ENCODE results near the gene C1orf174.
"Not testable (repeated sequence)": the region's sequence is repeated elsewhere in the genome, so short reads cannot be mapped to it uniquely, and the experiment has no call there.

The C1orf174 gene

DNA sequence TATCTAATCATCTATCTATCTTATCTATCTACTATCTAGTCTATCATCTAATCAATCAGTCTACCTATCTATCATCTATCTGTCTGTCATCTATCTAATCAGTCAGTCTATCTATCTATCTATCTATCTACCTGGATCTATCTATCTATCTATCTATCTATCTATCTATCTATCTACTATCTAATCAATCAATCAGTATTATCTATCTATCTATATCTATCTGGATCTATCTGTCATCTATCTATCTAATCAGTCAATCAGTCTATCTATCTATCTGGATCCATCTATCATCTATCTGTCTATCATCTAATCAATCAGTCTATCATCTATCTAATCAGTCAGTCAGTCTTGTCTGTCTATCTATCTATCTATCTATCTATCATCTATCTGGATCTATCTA is 26.9 kb upstream of the C1orf174 start:
- in situ Hi-C loops (cut with MboI; ENCODE audit: low sequenced_read_pairs), result no loop called here

DNA sequence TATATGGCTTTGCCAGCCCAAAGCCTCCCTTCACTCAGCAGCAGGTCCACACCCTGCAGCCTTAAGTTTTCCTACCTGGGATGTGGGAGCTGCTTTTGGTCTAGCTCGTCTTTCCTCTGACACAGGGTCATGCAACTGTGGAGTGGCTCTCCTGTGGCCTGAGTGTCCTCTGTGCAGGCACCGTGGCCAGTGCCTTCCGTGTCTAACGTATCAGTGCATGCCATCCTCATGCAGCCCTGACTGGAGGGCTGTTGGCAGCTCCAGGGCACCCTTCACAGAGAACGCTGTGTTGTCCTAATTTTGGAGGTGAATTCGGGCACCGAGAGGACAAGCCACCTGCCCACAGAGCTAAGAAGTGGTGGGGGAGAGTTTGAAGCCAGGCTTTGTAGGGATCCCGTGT is 25.7 kb upstream of the C1orf174 start:
- in situ Hi-C loops (cut with MboI; ENCODE audit: low sequenced_read_pairs), result no loop called here

DNA sequence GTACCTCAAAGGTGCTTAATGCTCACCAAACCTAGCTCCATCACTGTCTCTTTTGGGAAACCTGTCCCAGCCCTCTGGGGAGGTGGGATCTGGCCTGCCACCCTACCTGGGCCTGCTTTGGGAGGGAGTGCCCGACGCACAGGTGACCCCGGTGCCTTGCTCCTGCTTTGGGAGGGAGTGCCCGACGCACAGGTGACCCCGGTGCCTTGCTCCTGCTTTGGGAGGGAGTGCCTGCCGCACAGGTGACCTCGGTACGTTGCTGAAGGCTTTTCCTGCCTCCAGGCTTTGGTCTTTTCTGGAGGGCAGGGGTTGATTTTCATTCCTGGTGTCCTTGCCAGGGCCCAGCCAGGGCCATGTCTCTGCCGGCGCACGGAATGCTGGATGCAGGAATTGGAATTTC is 25.2 kb upstream of the C1orf174 start:
- in situ Hi-C loops (cut with MboI; ENCODE audit: low sequenced_read_pairs), result no loop called here

DNA sequence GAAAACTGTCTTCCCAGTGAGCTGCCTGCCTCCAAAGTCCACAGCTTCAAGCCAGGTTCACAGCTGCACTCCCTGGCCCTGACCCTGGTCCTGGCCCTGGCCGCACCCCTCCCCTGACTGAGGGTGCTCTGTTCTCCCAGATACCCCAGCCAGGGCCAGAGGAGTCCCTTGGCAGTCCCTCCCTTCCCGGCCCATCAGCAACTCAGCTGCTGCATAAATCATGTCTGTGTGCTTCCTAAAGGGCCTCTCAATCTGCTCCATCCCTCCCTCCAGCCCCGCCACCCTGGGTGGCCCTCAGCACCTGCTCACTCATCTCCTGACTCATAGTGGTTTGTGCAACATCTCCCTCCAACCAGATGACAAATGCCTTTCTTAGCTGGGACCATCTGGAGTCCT is 24.8 kb upstream of the C1orf174 start:
- in situ Hi-C loops (cut with MboI; ENCODE audit: low sequenced_read_pairs), result no loop called here

DNA sequence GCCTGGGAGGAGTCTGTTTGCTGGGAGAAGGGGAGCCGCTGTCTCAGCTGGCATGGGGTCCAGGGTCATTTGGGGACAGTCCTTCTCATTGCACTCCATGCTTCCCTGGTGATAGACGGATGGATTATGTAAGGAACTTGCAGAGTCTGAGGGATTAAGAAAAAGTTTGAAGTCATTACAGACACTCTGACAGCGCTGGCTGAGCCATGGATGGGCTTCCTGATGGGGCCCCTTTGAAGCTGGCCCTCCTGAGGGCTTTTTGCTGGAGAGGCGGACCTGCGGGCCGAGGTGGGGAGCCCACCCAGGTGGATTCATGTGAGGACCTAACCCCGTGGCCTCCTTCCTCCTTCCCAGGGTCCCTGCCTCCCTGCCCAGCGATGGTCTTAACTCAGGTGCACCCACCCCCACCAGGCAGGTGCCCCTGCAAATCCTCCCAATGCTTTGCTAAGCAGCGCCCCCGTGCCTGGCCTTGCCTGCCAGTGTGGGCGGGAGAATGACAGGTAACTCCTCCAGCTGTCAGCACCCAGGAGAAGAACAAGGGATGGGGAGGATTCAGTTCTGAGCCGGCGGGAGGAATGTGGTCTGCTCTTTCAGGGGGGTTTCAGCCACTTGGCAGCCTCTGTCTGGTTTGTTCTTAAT is 24.2 kb upstream of the C1orf174 start:
- in situ Hi-C loops (cut with MboI; ENCODE audit: low sequenced_read_pairs), result no loop called here

DNA sequence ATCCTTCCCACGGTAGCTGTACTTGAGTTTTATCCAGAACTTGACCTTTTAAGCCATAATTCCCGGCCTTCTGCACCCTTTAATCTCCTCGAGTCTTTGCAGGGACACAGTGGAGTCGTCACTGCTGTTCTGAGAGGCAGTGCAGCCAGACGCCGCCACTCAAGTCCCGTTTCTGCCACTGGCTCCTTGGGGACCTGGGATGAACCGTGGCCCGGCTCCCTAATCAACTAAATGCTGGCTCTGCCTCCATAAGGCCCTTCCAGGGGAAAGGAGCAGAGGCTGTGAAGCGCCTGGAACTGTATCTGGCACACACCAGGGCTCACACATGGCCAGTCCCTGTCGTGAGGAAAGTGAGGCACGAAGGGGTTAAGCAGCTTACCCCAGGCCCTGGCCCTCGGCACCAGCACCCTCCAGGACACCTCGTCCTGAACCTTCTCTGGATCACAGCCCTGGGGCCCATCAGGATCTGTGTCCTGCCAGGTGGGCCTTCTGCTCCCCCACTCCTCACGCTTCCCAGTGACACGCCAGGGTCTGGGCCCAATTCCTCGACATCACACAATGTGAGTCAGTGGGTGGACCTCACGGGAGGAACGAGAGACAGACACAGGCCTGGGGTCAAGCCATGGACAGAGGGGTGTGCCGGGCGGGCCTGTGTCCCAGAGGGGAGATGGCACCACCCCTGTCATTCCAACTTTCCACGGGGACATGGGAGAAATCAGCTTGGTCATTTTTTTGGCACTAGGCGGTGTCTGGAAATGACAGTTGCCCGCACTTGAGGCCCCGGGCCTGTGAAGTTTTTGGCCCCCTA is 23.5 kb upstream of the C1orf174 start:
- in situ Hi-C loops (cut with MboI; ENCODE audit: low sequenced_read_pairs), result no loop called here

DNA sequence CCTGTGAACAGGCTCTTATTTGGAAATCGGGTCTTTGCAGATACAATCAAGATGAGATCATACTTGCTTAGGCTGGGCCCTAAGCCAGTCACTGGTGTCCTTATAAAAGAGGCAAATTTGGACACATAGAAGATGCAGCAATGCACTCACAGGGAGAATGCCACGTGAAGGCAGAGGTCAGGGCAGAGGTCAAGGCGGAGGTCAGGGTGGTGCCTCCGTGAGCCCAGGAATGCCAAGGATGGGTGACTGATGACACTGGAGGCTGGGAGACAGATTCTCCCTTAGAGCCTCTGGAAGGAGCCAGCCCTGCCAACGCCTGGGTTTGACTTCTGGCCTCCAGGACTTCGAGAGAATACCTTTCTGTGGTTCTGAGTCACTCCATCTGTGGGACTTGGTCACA is 22.8 kb upstream of the C1orf174 start:
- in situ Hi-C loops (cut with MboI; ENCODE audit: low sequenced_read_pairs), result no loop called here

DNA sequence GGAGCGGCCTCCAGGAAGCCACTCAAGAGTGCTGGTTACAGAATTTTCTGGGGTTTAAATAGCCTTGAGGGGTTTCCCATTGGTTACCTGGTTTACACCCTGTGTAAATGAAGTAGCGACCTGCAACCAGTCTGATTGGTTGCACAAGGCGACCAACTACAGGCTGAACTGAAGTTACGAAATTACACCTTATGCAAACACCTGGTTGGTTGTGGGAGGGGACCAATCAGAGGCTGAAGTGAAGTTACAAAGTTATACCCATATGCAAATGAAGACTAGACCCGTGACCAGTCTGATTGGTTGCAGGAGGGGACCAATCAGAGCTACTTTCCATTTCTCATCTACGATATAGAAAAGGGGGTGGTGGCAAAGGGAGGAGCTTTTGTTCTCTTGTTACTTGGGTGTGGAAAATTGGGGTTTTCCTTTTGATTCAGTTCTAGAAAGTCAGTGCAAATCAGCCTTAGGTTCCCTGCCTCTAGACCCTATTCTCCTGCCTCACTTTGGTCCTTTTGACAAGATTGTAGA is 22.2 kb upstream of the C1orf174 start:
- in situ Hi-C loops (cut with MboI; ENCODE audit: low sequenced_read_pairs), result no loop called here

DNA sequence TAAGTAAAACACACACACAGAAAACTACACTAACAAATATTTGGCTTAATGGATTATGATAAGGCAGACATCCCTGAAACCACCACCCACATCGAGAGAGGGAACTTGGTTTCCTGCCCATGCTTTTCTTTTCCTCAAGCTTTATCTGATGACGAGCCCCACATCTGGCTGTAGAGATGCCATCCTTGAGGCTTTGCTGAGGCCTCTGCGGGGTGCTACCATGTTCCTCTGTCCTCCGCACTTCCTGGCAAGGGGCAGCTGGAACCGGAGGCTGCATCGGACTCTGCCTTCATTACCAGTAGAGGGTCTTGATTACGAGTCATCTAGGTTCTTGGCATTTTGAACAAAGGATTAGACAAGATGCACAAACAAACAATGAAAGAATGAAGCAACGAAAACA is 21.7 kb upstream of the C1orf174 start:
- in situ Hi-C loops (cut with MboI; ENCODE audit: low sequenced_read_pairs), result no loop called here

DNA sequence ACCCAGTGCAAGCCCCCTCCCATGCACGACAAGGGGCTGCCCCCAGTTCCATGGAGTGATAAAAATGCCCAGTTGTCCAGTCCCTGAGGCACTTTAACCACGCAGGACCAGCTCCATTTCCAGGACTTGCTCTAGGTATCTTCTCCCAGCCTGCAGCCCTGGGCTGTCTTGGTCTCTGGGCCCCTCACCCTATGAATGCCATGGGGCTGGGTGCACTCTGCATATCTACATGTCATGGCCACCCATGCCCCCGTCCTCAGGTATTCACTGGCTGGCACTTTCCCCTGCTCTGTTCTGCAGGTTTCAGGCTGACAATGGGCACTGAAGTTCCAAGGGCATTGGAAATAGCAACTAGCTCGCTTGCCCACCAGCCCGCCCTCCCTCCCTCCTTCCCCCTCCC is 19.6 kb upstream of the C1orf174 start:
- in situ Hi-C loops (cut with MboI; ENCODE audit: low sequenced_read_pairs), result no loop called here

DNA sequence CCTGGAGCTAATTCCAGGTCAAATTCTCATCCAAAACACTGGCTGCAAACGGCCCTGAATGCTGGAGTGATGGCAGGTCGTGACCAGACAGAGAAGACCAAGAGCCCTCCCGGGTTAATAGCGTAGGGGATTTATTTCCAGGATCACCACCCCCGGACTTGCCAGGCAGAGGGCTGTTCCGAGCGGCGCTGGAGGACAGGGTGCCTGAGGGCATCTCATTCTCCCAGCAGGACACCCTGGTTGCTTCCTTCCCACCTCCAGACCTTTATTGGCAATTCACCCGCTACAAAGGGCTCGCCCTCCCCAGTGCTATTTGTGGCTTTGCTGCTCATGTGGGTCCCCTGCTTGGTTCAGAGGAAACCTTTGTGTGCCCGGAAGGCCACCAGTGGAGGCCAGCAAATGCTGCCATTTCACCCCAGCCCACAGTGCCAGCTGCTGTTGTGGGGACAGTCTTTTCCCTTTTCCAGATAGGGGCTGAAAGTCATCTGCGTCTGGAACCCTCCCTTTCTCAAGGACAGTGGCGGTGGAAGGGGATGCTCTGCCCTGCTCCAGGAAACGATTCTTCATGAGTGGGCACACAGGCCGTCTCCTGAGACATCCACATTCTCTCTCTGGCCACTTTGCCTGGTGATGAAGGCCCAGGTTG is 19.0 kb upstream of the C1orf174 start:
- in situ Hi-C loops (cut with MboI; ENCODE audit: low sequenced_read_pairs), result no loop called here

DNA sequence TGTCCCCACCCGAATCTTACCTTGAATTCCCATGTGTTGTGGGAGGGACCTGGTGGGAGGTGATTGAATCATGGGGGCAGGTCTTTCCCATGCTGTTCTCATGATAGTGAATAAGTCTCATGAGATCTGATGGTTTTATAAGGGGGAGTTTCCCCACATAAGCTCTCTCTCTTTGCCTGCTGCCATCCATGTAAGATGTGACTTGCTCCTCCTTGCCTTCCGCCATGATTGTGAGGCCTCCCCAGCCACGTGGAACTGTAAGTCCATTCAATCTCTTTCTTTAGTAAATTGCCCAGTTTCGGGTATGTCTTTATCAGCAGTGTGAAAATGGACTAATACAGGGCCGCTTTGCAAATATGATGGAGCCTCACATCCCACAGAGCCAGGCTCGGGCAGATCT is 18.3 kb upstream of the C1orf174 start:
- in situ Hi-C loops (cut with MboI; ENCODE audit: low sequenced_read_pairs), result not testable (repeated sequence)

DNA sequence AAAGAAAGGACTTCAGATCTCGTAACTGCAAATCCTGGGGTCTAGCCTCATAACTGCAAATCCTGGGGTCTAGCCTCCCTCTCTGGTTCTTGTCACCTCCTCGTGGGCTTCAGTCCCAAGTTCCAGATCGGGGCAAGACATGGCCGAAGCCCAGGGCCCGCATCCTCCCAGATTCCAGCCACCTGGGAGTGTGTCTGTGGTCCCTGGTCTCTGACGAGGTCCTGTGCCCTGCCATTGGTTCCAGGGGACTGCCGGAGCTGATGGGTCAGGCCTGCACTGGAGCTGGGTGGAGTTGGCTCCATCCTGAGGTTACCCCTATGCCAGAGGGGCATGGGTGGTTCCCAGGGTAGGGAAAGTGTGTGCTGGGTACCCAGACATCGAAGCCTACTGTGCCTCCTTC is 17.7 kb upstream of the C1orf174 start:
- in situ Hi-C loops (cut with MboI; ENCODE audit: low sequenced_read_pairs), result no loop called here

DNA sequence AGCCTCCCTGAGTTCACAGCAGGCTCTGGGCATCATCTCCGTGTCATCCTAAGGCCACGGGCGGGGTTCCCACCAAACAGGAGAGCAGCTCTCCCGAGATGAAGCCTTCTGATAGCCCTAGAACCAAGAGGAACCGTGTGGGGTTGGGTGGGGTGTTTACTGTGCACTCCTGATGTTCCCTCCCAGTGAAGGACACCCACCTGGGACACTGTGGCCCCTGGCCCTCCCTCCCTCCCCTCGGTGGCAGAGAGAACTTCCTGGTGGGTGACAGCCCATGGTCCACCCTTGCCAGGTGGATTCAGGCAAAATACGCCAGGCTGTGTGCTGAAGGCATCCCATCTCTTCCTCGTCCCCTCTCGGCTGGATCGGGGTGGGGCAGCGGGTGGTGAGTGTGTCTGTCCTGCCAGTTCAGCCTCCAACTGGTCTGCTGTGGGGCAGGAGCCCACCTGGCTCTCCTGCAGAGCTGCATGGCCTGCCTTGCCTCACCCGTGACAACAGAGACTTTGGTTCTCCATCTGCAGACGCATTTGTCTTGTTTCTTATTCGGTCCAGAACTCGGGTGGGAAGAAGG is 15.6 kb upstream of the C1orf174 start:
- in situ Hi-C loops (cut with MboI; ENCODE audit: low sequenced_read_pairs), result no loop called here

DNA sequence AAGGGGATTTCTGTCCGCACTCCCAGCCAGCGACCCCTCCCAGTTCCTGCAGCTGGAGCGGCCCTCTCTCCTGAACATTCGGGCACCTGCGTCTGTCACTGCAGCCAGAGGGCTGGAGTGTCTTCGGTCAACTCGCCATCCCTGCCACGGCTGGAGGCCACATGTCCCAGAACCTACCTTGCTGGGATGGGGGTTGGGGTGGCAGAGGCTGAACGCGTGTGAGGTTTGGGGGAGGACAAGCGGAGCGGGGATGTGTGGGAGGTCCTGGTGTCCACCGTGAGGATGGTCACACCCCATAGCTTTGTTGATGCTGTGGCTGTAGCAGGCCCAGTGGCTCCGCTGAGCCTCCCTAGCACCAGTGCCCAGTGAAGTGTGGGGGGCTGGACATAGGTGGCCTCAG is 14.8 kb upstream of the C1orf174 start:
- in situ Hi-C loops (cut with MboI; ENCODE audit: low sequenced_read_pairs), result no loop called here

DNA sequence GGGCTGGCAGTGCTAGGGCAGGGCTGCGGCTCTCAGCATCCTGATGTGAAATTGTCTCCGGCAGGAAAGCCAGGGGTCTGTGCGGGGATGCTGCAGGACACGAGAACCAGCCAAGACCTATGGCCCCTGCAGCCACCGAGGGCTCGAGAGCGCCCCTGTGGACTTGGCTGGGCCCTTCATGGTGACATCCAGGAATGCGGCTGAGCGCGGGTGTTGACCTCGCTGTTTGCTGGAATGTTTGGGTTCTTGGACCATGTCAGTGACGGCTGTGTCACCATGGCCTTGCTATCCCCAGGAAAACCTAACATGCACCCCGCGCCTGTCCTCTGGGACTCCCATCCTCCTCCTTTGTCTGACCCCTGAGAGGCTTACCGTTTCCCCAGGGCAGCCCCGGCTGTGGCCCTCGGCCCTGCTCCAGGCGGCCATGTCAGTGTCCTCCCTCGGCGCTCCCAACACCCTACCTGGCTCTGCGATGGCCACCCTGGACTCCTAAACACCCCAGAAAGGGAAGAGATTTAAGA is 14.3 kb upstream of the C1orf174 start:
- in situ Hi-C loops (cut with MboI; ENCODE audit: low sequenced_read_pairs), result no loop called here

DNA sequence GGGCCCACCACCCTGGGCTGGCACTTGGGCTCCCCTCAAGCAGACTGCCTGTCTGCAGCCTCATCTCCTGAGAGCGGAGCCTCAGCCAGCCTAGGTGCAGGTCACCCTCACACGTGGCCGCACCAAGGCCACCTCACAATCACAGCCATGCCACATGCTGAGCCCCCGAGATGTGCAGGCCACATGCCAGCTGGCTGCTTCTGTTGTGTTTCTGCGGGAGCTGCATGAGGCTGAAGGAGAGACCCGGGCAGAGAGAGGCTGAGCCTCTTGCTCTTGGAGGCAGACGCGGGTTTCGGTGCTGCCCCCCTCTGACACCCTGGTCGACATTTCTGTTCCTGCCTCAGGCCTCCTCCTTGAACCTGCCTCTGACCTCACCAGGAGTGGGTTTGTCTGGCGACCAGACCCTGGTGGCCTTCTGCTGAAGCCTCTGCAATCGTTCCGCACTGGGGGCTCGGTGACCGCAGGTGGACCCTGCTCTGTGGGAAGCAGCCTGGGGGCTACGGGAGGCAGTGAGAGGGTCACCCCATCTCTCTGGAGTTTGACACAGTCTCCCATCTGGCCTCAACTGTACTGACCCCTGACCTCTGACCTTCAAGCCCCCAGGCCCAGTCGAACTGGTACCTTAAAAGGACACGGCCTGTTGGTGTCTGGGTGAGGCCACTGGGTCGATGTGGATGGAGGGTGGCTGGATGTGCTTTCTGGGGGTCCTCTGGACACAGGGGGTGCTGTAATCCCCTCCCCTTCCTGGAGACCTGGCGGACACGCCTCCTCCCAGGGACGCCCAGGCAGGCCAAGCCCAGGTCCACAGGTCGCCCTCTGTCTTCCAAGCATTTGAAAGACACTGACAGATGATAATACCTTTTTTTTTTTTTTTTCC is 13.0 kb upstream of the C1orf174 start:
- in situ Hi-C loops (cut with MboI; ENCODE audit: low sequenced_read_pairs), result no loop called here

DNA sequence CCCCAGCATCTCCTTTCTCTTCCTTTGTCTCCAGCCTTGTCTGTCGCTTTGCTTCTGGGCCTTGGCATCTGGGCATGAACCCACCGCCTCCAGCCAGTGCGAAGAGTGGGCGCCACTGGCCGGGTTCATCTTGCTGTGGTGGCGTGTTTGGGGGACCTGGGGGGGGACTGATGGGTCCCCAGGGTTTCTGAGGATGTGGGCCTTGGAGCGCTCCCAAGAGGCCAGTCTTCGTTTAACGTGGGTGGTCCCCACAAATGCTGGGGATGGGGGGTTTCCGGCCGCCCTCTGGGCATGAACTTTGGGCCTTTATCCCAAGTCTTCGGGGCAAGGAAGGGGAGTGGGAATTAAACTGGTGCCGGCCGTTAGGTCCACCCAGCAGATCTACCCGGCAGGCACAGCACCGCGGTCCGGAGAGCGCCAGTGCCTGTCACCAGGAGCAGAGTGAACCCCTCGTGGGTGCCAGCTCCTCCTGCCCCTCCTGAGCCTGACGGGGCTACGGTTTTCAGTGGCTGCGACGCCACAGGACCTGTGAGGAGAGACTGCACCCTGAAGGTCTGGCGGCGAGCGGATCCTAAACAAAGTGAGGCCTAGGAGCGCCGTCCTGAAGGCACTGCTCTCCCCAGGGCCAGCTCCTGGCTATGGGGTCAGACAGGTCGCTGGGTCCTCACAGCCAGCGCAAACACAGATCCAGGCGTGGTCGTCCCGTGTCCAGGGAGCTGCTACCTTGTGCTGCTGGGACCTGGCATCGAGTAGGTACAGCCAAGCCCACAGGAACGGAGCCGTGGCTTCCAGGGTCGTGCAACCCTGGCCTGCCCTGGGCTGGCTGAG is 12.1 kb upstream of the C1orf174 start:
- in situ Hi-C loops (cut with MboI; ENCODE audit: low sequenced_read_pairs), result no loop called here
